Adipocyte (in vitro differentiated cells): Measurements from ENCODE around the gene AGAP3.

Experiments
- DNase-seq: peaks from one replicate; pipeline ENCODE4 v3.0.0-alpha.2; 2015; ENCODE audit warnings: low read depth
- H3K27me3 ChIP-seq: replicated peaks from 2 replicates; pipeline ENCODE4 v1.7.0; 2013; ENCODE audit warnings: mild to moderate bottlenecking, low read length, moderate library complexity; ENCODE audit not compliant: control insufficient read depth, insufficient read depth
- H3K36me3 ChIP-seq: 2 replicates; pipeline ENCODE4 v1.7.0; 2013; ENCODE audit warnings: low read length, mild to moderate bottlenecking, moderate library complexity; ENCODE audit not compliant: control insufficient read depth, insufficient read depth, severe bottlenecking
- H3K4me1 ChIP-seq: 2 replicates; pipeline ENCODE4 v1.7.0; 2013; ENCODE audit warnings: mild to moderate bottlenecking, low read length, moderate library complexity; ENCODE audit not compliant: control insufficient read depth, insufficient read depth
- H3K4me3 ChIP-seq: 2 replicates; pipeline ENCODE4 v1.7.0; 2013; ENCODE audit warnings: mild to moderate bottlenecking, low read length, moderate library complexity
- H3K9ac ChIP-seq: 2 replicates; pipeline ENCODE4 v1.7.0; 2013; ENCODE audit warnings: mild to moderate bottlenecking, low read length, moderate library complexity
- H3K9me3 ChIP-seq: 2 replicates; pipeline ENCODE4 v1.7.0; 2013; ENCODE audit warnings: mild to moderate bottlenecking, low read length, moderate library complexity; ENCODE audit not compliant: control insufficient read depth

The AGAP3 gene

GRCh38 chr7:151138153-151138851, 52.0 kb downstream of the AGAP3 start:
- Histone ChIP-seq H3K27me3 (no peaks in the 10 kb centered on the region), H3K4me1 (no peaks in the 10 kb centered on the region), H3K4me3 (no peak overlapping the region), H3K36me3 (peaks cover 82% of the 10 kb centered on the region), H3K9ac (no peak overlapping the region), H3K9me3 (no peaks in the 10 kb centered on the region)
- DNase-seq = no peak

- no peaks in the 10 kb centered on the region for H3K4me1 ChIP-seq
- no peak overlapping the region for H3K9ac ChIP-seq
- H3K9me3 ChIP-seq = no peaks in the 10 kb centered on the region
- H3K36me3 ChIP-seq = peaks cover 82% of the 10 kb centered on the region
- DNase-seq = no peak
- no peak overlapping the region for H3K4me3 ChIP-seq
- H3K27me3 ChIP-seq = no peaks in the 10 kb centered on the region
These were observed 53.0 kb downstream of the AGAP3 start for GRCh38 chr7:151139071-151139790.

- Histone ChIP-seq H3K4me1 (no peaks in the 10 kb centered on the region), H3K27me3 (no peaks in the 10 kb centered on the region), H3K9ac (no peak overlapping the region), H3K4me3 (no peak overlapping the region), H3K9me3 (no peaks in the 10 kb centered on the region), H3K36me3 (peaks cover 79% of the 10 kb centered on the region)
- no peak for DNase-seq
These were observed 53.5 kb downstream of the AGAP3 start for GRCh38 chr7:151139791-151140190.

- H3K36me3 ChIP-seq = peaks cover 69% of the 10 kb centered on the region
- DNase-seq = no peak
These were observed 54.6 kb downstream of the AGAP3 start for GRCh38 chr7:151140826-151141225.

DNA sequence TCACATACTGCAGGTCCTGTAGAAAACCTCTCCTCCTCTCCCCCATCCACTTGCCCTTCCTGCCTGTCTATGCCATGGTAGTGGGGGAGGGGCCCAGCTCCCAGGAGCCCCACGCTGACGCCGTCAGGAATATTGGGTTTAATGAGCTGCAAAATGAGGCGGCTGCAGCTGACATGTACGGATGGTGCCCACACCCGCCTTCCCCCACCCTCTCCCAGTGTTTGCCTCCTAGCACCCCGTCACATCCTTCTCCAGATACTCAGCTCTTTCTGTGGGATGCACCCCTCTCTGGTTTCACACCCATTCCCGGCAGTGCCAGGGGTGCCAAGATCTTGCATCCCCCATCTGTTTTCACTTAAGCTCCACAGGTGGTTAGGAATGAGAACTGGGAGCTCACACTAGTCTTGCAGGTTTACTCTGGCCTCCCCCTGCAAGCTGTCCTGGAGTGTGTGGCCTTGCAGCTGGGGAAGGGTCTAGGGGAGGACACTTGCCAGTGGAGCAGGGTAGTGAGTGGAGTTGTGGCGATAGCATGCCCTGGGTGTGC, 55.1 kb downstream of the AGAP3 start:
- no peak overlapping the region for H3K9ac ChIP-seq
- H3K36me3 ChIP-seq = peaks cover 63% of the 10 kb centered on the region
- H3K27me3 ChIP-seq = no peaks in the 10 kb centered on the region
- no peak for DNase-seq
- no peaks in the 10 kb centered on the region for H3K9me3 ChIP-seq
- H3K4me3 ChIP-seq = no peak overlapping the region
- no peaks in the 10 kb centered on the region for H3K4me1 ChIP-seq

More at GRCh38 chr7:151140826-151141225, 54.6 kb downstream of the AGAP3 start:
- no peaks in the 10 kb centered on the region for H3K27me3 ChIP-seq
- no peak overlapping the region for H3K9ac ChIP-seq
- H3K4me3 ChIP-seq = no peak overlapping the region
- H3K9me3 ChIP-seq = no peaks in the 10 kb centered on the region
- H3K4me1 ChIP-seq = no peaks in the 10 kb centered on the region

- Histone ChIP-seq H3K4me3 (no peak overlapping the region), H3K36me3 (peaks cover 56% of the 10 kb centered on the region), H3K9ac (no peak overlapping the region), H3K4me1 (no peaks in the 10 kb centered on the region), H3K27me3 (no peaks in the 10 kb centered on the region), H3K9me3 (no peaks in the 10 kb centered on the region)
- no peak for DNase-seq
These were observed 55.8 kb downstream of the AGAP3 start for GRCh38 chr7:151141855-151142685.

DNA sequence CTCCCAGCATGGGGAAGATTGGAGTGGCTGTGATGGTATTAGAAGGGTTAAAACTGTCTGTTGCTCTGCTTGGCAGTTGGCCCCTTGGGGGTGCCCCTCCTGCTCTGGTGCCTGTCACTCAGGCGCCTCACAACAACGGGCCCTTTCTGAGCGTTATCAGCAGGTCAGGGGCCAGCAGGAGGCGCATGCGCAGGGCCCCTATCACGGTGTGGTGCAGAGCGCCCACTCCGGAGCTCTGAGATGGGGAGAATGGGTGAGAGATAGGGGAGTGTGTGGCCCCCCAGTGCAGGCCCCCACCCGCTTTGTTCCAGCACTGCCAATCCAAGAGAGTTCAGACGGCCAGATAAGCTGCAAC, 56.4 kb downstream of the AGAP3 start:
- no peaks in the 10 kb centered on the region for H3K9me3 ChIP-seq
- H3K4me3 ChIP-seq = no peak overlapping the region
- no peak for DNase-seq
- H3K4me1 ChIP-seq = no peaks in the 10 kb centered on the region
- no peaks in the 10 kb centered on the region for H3K27me3 ChIP-seq
- no peak overlapping the region for H3K9ac ChIP-seq
- H3K36me3 ChIP-seq = peaks cover 53% of the 10 kb centered on the region

DNA sequence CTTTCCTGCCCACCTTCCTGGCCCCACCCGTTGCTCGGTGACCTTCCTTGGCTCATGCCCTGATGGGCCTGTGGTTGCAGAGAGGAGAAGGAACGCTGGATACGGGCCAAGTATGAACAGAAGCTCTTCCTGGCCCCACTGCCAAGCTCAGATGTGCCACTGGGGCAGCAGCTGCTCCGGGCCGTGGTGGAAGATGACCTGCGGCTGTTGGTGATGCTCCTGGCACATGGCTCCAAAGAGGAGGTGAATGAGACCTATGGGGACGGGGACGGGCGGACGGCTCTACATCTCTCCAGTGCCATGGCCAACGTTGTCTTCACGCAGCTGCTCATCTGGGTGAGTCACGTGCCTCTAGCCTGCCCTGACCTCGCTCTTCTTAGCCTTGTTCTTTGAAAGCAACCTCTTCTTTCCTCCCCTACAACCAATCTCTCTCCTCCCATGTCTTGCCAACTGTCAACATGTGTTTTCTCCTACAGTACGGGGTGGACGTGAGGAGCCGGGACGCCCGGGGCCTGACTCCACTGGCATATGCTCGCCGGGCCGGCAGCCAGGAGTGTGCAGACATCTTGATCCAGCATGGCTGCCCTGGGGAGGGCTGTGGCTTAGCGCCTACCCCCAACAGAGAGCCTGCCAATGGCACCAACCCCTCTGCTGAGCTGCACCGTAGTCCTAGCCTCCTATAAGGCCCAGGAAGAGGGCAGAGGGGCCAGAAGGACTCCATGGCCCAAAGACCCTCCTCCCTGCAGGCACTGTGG, 57.2 kb downstream of the AGAP3 start:
- no peak overlapping the region for H3K4me3 ChIP-seq
- H3K4me1 ChIP-seq = no peaks in the 10 kb centered on the region
- peaks cover 1% of the 10 kb centered on the region for H3K27me3 ChIP-seq
- no peaks in the 10 kb centered on the region for H3K9me3 ChIP-seq
- no peak for DNase-seq
- no peak overlapping the region for H3K9ac ChIP-seq
- peaks cover 53% of the 10 kb centered on the region for H3K36me3 ChIP-seq

GRCh38 chr7:151144387-151144786, 58.1 kb downstream of the AGAP3 start:
- Histone ChIP-seq H3K9me3 (no peaks in the 10 kb centered on the region), H3K36me3 (peaks cover 46% of the 10 kb centered on the region), H3K4me1 (no peaks in the 10 kb centered on the region), H3K27me3 (peaks cover 10% of the 10 kb centered on the region), H3K4me3 (no peak overlapping the region), H3K9ac (no peak overlapping the region)
- DNase-seq = no peak

DNA sequence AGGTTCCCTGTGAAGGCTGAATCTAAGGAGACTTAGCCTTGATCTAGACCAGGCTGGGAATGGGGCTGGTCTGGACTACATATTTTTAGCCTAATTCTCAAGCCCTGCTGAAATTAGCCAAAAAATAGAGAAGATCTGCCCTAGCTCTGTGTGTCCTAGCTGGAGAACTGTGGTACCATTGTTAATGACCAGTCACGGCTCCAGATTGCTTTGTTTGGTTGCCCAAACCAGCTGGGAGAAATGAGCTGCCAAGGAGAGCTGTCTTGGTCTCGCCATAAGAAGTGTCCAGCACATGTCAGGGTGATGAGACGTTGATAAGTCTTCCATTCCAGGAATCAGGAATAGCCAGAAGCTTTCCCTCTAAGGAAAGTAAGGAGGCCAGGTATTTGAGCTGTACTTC, 60.5 kb downstream of the AGAP3 start:
- Histone ChIP-seq H3K27me3 (peaks cover 33% of the 10 kb centered on the region), H3K36me3 (peaks cover 26% of the 10 kb centered on the region), H3K4me1 (no peaks in the 10 kb centered on the region), H3K4me3 (no peak overlapping the region), H3K9ac (no peak overlapping the region), H3K9me3 (no peaks in the 10 kb centered on the region)
- DNase-seq = no peak
